Stimulated activated CD8-positive, alpha-beta memory T cell treated with anti-CD3 and anti-CD28 coated beads, Interleukin-4, amount 100 ng/mL, for 48 hours (primary cell): Measurements from ENCODE around the gene VAV1.
"Not testable (repeated sequence)": the region's sequence is repeated elsewhere in the genome, so short reads cannot be mapped to it uniquely, and the experiment has no call there.

Source experiments
- DNase-seq: peaks from one replicate; pipeline ENCODE4 v3.0.0-alpha.2; 2020

The VAV1 gene

GRCh38 chr19:6854758-6855157 is 82.2 kb downstream of the VAV1 start:
- no peak for DNase-seq

- no peak for DNase-seq
These were observed 84.4 kb downstream of the VAV1 start for GRCh38 chr19:6856749-6857372.

- DNase-seq, result no peak
These were observed 89.3 kb downstream of the VAV1 start for GRCh38 chr19:6861683-6862286.

GRCh38 chr19:6862673-6863078 is 90.2 kb downstream of the VAV1 start:
- DNase-seq, result peak; percentile 93

- DNase-seq, result no peak
These were observed 91.9 kb downstream of the VAV1 start for GRCh38 chr19:6864325-6864940.

- no peak for DNase-seq
These were observed 93.3 kb downstream of the VAV1 start for GRCh38 chr19:6865849-6866248.

GRCh38 chr19:6866741-6867151 is 94.2 kb downstream of the VAV1 start:
- DNase-seq, result no peak

- DNase-seq, result no peak
These were observed 95.8 kb downstream of the VAV1 start for GRCh38 chr19:6868351-6868750.

GRCh38 chr19:6869151-6869882 is 96.8 kb downstream of the VAV1 start:
- not testable (repeated sequence) for DNase-seq

GRCh38 chr19:6873708-6874431 is 101.4 kb downstream of the VAV1 start:
- DNase-seq, result no peak

- DNase-seq, result no peak
These were observed 102.7 kb downstream of the VAV1 start for GRCh38 chr19:6875218-6875617.

- no peak for DNase-seq
These were observed 104.2 kb downstream of the VAV1 start for GRCh38 chr19:6876748-6877147.

GRCh38 chr19:6877766-6878165 is 105.3 kb downstream of the VAV1 start:
- DNase-seq, result no peak

GRCh38 chr19:6886277-6886897 is 113.9 kb downstream of the VAV1 start:
- DNase-seq, result no peak

GRCh38 chr19:6887316-6887715 is 114.8 kb downstream of the VAV1 start, which contains the start of gene ADGRE1:
TSS of gene ADGRE1 (plus strand) at chr19:6887579. CDS start at chr19:6887609, 30 bp downstream.
- DNase-seq, result peak; percentile 43

- no peak for DNase-seq
These were observed 116.5 kb downstream of the VAV1 start for GRCh38 chr19:6888967-6889366.

- DNase-seq, result no peak
These were observed 117.9 kb downstream of the VAV1 start for GRCh38 chr19:6890401-6890913.

GRCh38 chr19:6890938-6891337 is 118.4 kb downstream of the VAV1 start:
- DNase-seq, result peak; percentile 47

- no peak for DNase-seq
These were observed 119.4 kb downstream of the VAV1 start for GRCh38 chr19:6891761-6892385.

GRCh38 chr19:6894313-6894712 is 121.8 kb downstream of the VAV1 start:
- no peak for DNase-seq

GRCh38 chr19:6903446-6903845 is 130.9 kb downstream of the VAV1 start:
- DNase-seq, result no peak

- no peak for DNase-seq
These were observed 134.1 kb downstream of the VAV1 start for GRCh38 chr19:6906559-6907060.
